ENCODE results near the gene CATSPERD. TPM values are rescaled to one million over a fixed set of nuclear protein-coding genes. Genes with fewer than 3 reads are reported as not detected.
A peak's percentile ranks its signal among the peaks of the same experiment; 100 is the strongest.

CATSPERD gene
- total RNA-seq, 3 donors from 2014 or later, result not detected

DNA sequence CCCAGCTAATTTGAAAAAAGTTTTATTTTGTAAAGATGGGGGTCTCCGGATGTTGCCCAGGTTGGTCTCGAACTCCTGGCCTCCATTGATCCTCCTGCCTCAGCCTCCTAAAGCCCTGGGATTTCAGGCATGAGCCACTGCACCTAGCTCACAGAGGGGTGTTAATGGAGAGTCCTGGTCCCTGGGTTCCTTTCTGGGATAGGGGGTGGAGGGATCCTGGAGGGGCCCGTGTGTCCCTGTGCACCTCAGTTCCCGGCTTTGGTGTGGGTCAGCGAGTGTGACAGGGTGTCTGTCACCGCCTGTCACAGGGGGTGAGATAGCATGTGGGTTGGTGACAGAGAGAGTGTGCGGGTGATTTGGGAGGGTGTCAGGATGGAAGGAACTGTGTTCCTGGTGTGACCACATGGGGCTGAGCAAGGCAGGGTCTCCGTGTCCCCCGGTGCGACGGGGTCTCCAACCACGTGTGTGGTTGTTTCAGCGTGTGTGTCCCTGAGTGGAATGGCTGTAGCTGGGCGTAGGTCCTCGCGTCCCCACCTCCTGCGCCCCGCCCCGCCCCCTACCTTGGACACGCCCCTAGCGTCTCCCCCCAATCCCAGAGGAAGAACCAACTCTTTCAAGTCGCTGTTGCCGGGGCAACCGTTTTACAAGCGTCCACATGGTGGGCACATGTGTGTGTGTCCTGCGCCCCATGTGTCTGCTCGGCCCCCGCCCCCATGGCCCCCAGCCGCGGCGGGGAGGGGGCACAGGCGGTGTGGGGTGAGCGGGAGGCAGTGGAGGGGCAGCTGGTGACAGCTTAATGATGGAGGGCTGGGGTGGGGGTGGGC lies 81.6 kb downstream of the CATSPERD start:
- peaks cover 23% of the 10 kb centered on the region for H3K4me1 ChIP-seq (ENCODE audit: low read depth)
- no peak for ATAC-seq

GRCh38 chr19:5803441-5803751 lies 83.0 kb downstream of the CATSPERD start:
- TF ChIP-seq, protein P1, sequence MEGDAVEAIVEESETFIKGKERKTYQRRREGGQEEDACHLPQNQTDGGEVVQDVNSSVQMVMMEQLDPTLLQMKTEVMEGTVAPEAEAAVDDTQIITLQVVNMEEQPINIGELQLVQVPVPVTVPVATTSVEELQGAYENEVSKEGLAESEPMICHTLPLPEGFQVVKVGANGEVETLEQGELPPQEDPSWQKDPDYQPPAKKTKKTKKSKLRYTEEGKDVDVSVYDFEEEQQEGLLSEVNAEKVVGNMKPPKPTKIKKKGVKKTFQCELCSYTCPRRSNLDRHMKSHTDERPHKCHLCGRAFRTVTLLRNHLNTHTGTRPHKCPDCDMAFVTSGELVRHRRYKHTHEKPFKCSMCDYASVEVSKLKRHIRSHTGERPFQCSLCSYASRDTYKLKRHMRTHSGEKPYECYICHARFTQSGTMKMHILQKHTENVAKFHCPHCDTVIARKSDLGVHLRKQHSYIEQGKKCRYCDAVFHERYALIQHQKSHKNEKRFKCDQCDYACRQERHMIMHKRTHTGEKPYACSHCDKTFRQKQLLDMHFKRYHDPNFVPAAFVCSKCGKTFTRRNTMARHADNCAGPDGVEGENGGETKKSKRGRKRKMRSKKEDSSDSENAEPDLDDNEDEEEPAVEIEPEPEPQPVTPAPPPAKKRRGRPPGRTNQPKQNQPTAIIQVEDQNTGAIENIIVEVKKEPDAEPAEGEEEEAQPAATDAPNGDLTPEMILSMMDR (IDR thresholded peaks at IDR 0.05), result no peak
- no peak overlapping the region for H3K4me3 ChIP-seq
- intact Hi-C loops (cut with DNase I, micrococcal nuclease), result loop anchor here in 1 of 2 donors (5.0 kb wide), 1 partner anchor 89 kb away; no protein-coding TSS in a partner anchor
- H3K4me1 ChIP-seq (ENCODE audit: low read depth), result peaks cover 23% of the 10 kb centered on the region
- H3K9me3 ChIP-seq, result no peaks in the 10 kb centered on the region
- no peak for ATAC-seq
- no peak for DNase-seq
- H3K36me3 ChIP-seq (ENCODE audit: low read depth), result no peaks in the 10 kb centered on the region

More for the DNA sequence above, 81.6 kb downstream of the CATSPERD start:
- H3K4me3 ChIP-seq, result no peak overlapping the region
- no peak for DNase-seq
- intact Hi-C loops (cut with DNase I, micrococcal nuclease), result loop anchor here in 1 of 2 donors (5.0 kb wide), 1 partner anchor 90 kb away; no protein-coding TSS in a partner anchor
- no peaks in the 10 kb centered on the region for H3K9me3 ChIP-seq
- H3K36me3 ChIP-seq (ENCODE audit: low read depth), result no peaks in the 10 kb centered on the region
- TF ChIP-seq, protein P1 (IDR thresholded peaks at IDR 0.05), result no peak

DNA sequence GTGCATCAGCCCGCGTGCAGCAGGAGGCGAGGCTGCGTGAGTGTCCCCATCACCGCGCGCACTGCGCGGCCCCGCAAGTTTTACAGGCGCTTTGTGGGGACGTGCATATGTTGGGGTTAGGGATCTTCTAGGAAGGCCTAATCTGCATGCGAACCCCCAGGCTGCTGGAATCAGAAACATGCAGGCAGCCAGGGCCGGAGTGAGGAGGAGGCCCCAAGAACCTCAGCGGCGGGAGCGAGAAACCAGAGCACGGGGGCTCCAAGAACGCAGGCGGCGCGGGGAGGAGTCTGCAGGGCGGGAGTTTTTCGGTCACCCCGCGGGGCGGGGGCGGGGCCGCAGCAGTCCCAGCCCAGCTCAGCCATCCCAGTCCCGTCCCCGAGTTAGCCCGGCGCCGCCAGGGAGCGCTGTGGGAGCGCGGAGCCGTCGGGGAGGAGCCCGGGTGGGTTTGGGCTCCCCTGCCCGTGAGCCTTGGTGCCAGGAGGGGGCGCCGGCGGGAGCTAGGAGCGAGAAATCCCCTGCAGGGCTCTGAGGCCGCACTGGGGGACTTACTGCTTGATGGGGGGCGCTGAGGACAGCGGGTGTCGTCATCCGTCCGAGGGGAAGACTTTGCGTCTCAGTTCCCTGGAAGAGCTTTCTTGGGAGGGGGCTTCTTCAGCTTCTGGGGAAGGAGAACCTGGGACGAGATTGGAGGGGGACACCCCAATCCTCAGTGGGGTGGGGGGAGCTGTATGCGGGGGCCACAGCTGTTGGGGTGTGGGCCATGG lies 83.5 kb downstream of the CATSPERD start:
- Histone ChIP-seq H3K9me3 (no peaks in the 10 kb centered on the region), H3K4me3 (no peak overlapping the region), H3K36me3 (ENCODE audit: low read depth) (no peaks in the 10 kb centered on the region), H3K4me1 (ENCODE audit: low read depth) (peaks cover 23% of the 10 kb centered on the region)
- peak; percentile 91 for ATAC-seq
- intact Hi-C loops (cut with DNase I, micrococcal nuclease), result loop anchor here in 1 of 2 donors (5.0 kb wide), 1 partner anchor 88 kb away; no protein-coding TSS in a partner anchor
- peak; percentile 90 to 96 (median 91) for DNase-seq
- TF ChIP-seq, protein P1 (IDR thresholded peaks at IDR 0.05), result peak; percentile 92

DNA sequence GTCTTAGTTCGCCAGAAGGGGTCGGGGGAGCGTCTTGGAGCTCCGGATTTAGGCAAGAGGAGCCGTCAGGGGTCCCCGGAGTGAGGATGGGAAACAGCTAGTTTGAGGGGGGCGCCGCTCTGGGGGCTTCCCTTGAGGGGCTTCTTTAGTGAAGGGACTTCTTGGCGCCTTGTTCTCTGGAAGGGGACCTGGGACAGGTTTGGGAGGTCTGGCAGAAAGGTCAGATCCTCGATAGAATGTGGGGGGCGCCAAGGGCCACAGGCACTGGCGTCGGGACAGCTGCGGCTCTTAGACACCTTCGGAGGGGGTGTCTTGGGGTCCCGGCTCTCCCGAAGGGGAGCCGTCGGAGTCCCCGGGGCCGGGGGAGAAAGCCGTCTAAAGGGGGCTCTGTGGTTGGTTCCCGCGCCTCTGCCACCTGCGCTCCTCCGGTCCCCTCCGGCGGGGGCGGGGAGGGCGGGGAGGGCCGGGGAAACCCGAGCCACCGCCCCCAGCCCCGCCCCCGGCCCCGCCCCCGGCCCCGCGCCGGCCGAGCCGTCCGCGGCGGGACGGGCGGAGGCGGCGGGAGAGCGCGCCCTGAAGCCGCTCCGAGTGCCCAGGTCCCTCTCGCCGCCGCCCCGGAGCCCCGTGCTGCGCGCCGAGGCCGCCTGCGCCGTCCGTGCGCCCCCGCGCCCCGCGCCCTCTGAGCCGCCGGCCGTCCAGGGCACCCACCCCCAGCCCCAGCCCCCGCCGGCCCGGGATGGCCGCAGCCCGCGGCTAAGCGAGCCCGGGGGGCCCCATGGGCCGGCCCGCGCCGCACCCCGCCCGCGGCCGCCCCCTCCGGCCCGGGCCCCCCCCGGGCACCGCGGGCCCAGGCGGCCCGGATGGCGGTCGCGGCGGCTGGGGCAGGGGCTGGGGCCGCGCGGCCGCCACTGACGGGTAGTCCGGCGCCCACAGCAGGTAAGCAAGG lies 84.4 kb downstream of the CATSPERD start, which contains the start of gene NRTN:
NRTN (plus strand) TSS at position 552 of the 946 bp plus-strand sequence. CDS start 19,099 bp downstream, outside the sequence.
- ATAC-seq (peak; percentile 58), DNase-seq (peak in 2 of 3 donors; percentile 62 to 74)
- Histone ChIP-seq H3K4me3 (no peak within 1 kb of the TSS), H3K4me1 (ENCODE audit: low read depth) (peaks cover 23% of the 10 kb centered on the region), H3K36me3 (ENCODE audit: low read depth) (no peaks in the 10 kb centered on the region), H3K9me3 (no peaks in the 10 kb centered on the region)
- intact Hi-C loops (cut with DNase I, micrococcal nuclease), result loop anchor here in 1 of 2 donors (5.0 kb wide), 1 partner anchor 88 kb away; no protein-coding TSS in a partner anchor
- TF ChIP-seq, protein P1 (IDR thresholded peaks at IDR 0.05), result no peak
